Body of pancreas (tissue), 4 donors: Measurements from ENCODE around the gene FIS1. TPM values are rescaled to one million over a fixed set of nuclear protein-coding genes. Genes with fewer than 3 reads are reported as not detected.
A peak's percentile ranks its signal among the peaks of the same experiment; 100 is the strongest.

Source experiments
- ATAC-seq: fragments of 150-250 bp; one replicate; pipeline ENCODE4 v1.9.1; 2016
- DNase-seq, 4 donors: peaks; one replicate each; pipeline ENCODE4 v3.0.0-alpha.2; 2019
- H3K27ac ChIP-seq, 4 donors: fragments of 200-600 bp; sonication (generic); 1 replicate in 3 of 4; 2 replicates in 1 of 4; pipeline versions ENCODE4 v1.5.1 to v1.6.1; 2016 to 2019; ENCODE audit warnings: mild to moderate bottlenecking in 1 of 4, mixed read lengths in 1 of 4, moderate library complexity in 1 of 4
- H3K27me3 ChIP-seq, 2 donors: fragments of 200-600 bp; sonication (generic); one replicate each; pipeline ENCODE4 v1.6.0; 2016; ENCODE audit warnings: mild to moderate bottlenecking in 1 of 2
- H3K36me3 ChIP-seq, 2 donors: fragments of 200-600 bp; sonication (generic); replicated peaks in 1 of 2; 2 replicates each; pipeline ENCODE4 v1.5.1; 2016; ENCODE audit warnings: low read depth in 2 of 2; ENCODE audit not compliant: insufficient read depth in 1 of 2
- H3K4me1 ChIP-seq: fragments of 200-600 bp; sonication (generic); one replicate; pipeline ENCODE4 v1.6.0; 2016
- H3K4me3 ChIP-seq, 2 donors: fragments of 200-600 bp; sonication (generic); 1 replicate in 1 of 2; 2 replicates in 1 of 2; pipeline ENCODE4 v1.5.1; 2016 to 2019
- H3K9me3 ChIP-seq, 3 donors: fragments of 200-600 bp; sonication (generic); 1 replicate in 2 of 3; 2 replicates in 1 of 3; pipeline ENCODE4 v1.5.1; 2016
- CTCF ChIP-seq, 7 experiments: fragments of 450-650 bp in 4 of 7; fragments of 200-600 bp in 3 of 7; sonication (generic) in 3 of 7; IDR thresholded peaks; one replicate each; pipeline ENCODE4 v1.5.1; 2016 to 2019; ENCODE audit warnings: antibody characterized with exemption in 7 of 7
- POLR2A ChIP-seq, 3 donors: fragments of 450-650 bp; IDR thresholded peaks; one replicate each; pipeline ENCODE4 v1.6.1; 2016; ENCODE audit warnings: antibody characterized with exemption in 3 of 3, mild to moderate bottlenecking in 2 of 3
- WGBS, 2 donors: methylation state at CpG; one replicate each; pipeline ENCODE4 v1.1.5; 2017; 5-methylcytosine and 5-hydroxymethylcytosine counted together
- intact Hi-C: fragments of 100-400 bp; cut with DNase I; formaldehyde crosslinking; loops from one replicate; pipeline ENCODE4 v1.15.1; 2023
- total RNA-seq, 2 donors: library from RNA; depleted of rRNA; stranded (reverse); fragments of >200 nt; gene quantifications; one replicate each; pipeline ENCODE4 v1.1.0, GENCODE V29; 2016

FIS1 gene
- total RNA-seq, 2 donors from 2014 or later = 88.2 to 148 TPM

- H3K9me3 ChIP-seq = no peaks in the 10 kb centered on the region
- no peak overlapping the region for H3K4me3 ChIP-seq
- no peaks in the 10 kb centered on the region for H3K27me3 ChIP-seq
- WGBS, 2 donors = 77 to 90% methylated on average over 14 to 15 of the region's 21 CpGs
- H3K27ac ChIP-seq = peak overlapping the region in 1 of 4 donors; percentile 87
- intact Hi-C loops = no loop called here
- TF ChIP-seq CTCF (IDR thresholded peaks at IDR 0.05) (no peak), POLR2A (IDR thresholded peaks at IDR 0.05) (no peak)
- H3K4me1 ChIP-seq = peaks cover 53% of the 10 kb centered on the region
- ATAC-seq = no peak
- H3K36me3 ChIP-seq = peaks cover 0 to 1% of the 10 kb centered on the region in 2 donors
- no peak for DNase-seq
Observed at GRCh38 chr7:101236292-101236835, 8.5 kb downstream of the FIS1 start.

- Histone ChIP-seq H3K4me1 (peaks cover 58% of the 10 kb centered on the region), H3K27me3 (no peaks in the 10 kb centered on the region), H3K4me3 (no peak overlapping the region), H3K36me3 (peaks cover 0 to 1% of the 10 kb centered on the region in 2 donors), H3K9me3 (no peaks in the 10 kb centered on the region), H3K27ac (no peak overlapping the region)
- no peak for DNase-seq
- WGBS, 2 donors = 69 to 78% methylated on average over 6 to 9 of the region's 9 CpGs
- intact Hi-C loops = no loop called here
- TF ChIP-seq POLR2A (IDR thresholded peaks at IDR 0.05) = no peak
- TF ChIP-seq CTCF (IDR thresholded peaks at IDR 0.05) = no peak
- ATAC-seq = no peak
Observed at GRCh38 chr7:101235522-101235921, 9.4 kb downstream of the FIS1 start.

- Histone ChIP-seq H3K4me3 (no peak overlapping the region), H3K27ac (no peak overlapping the region), H3K9me3 (no peaks in the 10 kb centered on the region), H3K36me3 (peaks cover 0 to 1% of the 10 kb centered on the region in 2 donors), H3K27me3 (no peaks in the 10 kb centered on the region), H3K4me1 (peaks cover 58% of the 10 kb centered on the region)
- 67 to 73% methylated on average over 9 to 11 of the region's 11 CpGs for WGBS, 2 donors
- DNase-seq = no peak
- no peak for ATAC-seq
- intact Hi-C loops = no loop called here
- TF ChIP-seq POLR2A (IDR thresholded peaks at IDR 0.05) (no peak), CTCF (IDR thresholded peaks at IDR 0.05) (peak in 1 of 7 experiments; percentile 14)
Observed at GRCh38 chr7:101235050-101235449, 9.8 kb downstream of the FIS1 start.

- DNase-seq = no peak
- TF ChIP-seq CTCF (IDR thresholded peaks at IDR 0.05) = no peak
- TF ChIP-seq POLR2A (IDR thresholded peaks at IDR 0.05) = no peak
- 66 to 85% methylated on average over 5 of the region's 5 CpGs for WGBS, 2 donors
- Histone ChIP-seq H3K27ac (no peak overlapping the region), H3K27me3 (no peaks in the 10 kb centered on the region), H3K36me3 (peaks cover 0 to 1% of the 10 kb centered on the region in 2 donors), H3K4me1 (peaks cover 55% of the 10 kb centered on the region), H3K9me3 (no peaks in the 10 kb centered on the region), H3K4me3 (no peak overlapping the region)
- ATAC-seq = no peak
- intact Hi-C loops = no loop called here
Observed at GRCh38 chr7:101234636-101235035, 10.2 kb downstream of the FIS1 start.

- no peak overlapping the region for H3K27ac ChIP-seq
- no peaks in the 10 kb centered on the region for H3K9me3 ChIP-seq
- peaks cover 49% of the 10 kb centered on the region for H3K4me1 ChIP-seq
- no peak for ATAC-seq
- H3K4me3 ChIP-seq = no peak overlapping the region
- WGBS, 2 donors = 75 to 79% methylated on average over 13 to 21 of the region's 21 CpGs
- no peak for DNase-seq
- intact Hi-C loops = no loop called here
- peaks cover 0 to 1% of the 10 kb centered on the region in 2 donors for H3K36me3 ChIP-seq
- H3K27me3 ChIP-seq = no peaks in the 10 kb centered on the region
- TF ChIP-seq CTCF (IDR thresholded peaks at IDR 0.05) = no peak
- no peak for TF ChIP-seq POLR2A (IDR thresholded peaks at IDR 0.05)
Observed at GRCh38 chr7:101233907-101234547, 10.9 kb downstream of the FIS1 start.
